ENCODE results near the gene C11orf52.

DNA sequence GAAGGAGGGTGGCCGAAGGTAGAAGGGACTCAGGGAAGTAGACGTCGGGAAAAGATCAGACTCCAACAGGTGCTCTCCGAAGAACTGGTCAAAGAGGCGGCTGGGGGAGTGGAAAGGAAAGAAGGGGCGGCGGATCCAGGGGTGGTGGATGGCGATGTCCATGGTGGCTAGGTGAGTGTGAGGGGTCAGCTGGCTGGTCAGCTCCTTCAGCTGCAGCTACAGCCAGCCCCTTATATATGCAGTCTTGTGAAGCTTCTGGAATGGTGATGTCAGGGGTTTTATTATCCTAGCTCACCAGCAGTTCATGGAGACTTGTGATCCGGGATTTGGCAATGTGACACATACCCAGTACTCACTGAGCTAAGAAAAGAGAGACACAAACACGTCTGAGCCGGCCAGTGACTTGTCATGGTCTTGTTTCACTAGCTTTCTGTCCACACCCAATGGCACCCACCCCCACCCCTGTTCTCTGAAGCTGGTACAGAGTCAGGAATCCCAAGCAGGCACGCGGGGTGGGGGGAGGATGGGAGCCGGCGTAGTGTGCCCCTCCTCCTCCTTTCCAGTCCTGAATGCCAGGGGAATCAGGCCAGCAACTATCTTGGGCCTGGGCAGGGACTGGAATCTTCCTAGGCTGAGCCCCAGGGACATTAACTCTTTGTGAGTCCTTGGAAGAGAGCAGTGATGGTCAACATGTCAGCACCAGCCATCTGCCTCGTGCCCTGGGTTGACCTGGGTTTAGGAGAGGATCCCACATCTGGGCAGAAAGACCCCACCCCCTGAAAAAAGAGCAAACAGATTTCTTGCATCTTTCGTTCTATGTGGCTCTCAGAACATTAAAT lies 6.9 kb upstream of the C11orf52 start, which contains the start of gene CRYAB:
- TF ChIP-seq CTCF (IDR thresholded peaks at IDR 0.05; ENCODE audit: low read depth, low read length), result no peak
- no peak for TF ChIP-seq EZH2phosphoT487 (IDR thresholded peaks at IDR 0.05; ENCODE audit: low read depth)
